NOMO-1 treated with dmso at 0.1 percent for 144 hours (cell line): ENCODE data around the gene BCAS3.

Experiments
- DNase-seq: peaks from one replicate; lab custom pipeline; 2025; ENCODE audit not compliant: unreplicated experiment; lab: John Stamatoyannopoulos, UW

BCAS3 gene

DNA sequence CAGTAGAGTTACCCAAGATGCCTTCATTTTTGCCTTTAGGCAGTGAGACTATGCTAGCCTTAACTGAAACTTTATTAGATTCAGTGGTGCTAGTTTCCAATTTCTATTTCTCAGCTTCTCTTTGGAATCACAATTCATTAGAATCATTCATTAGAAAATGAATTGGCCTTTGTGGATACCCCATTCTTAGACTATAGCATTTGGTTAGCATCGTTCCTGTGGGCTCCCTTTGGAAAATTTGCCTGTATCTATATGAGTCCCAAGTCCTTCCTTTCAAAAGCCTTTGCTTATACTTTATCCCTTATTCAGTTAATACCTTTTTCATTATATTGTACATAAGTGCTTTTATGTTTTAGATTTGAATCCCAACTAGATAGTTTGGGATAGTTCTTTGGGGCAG lies 535.0 kb downstream of the BCAS3 start:
- no peak for DNase-seq

DNA sequence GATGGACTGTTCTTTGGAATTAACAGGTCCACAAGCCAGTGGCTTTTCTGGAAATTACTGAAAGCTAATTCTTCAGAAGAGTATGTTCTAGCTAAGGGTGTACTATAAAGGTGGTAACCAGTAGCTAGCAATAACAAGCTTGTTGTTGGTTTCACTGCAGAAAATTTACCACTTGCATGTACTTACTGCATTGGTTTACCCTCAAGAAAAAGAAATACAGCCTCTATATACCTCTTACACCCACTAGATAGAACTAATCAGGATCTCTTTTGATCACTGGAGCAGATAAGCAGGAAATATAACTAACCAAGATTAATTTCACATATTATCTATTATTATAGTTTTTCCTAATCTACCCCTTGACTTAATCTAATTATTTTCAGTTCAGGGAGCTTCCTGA lies 537.1 kb downstream of the BCAS3 start:
- no peak for DNase-seq

DNA sequence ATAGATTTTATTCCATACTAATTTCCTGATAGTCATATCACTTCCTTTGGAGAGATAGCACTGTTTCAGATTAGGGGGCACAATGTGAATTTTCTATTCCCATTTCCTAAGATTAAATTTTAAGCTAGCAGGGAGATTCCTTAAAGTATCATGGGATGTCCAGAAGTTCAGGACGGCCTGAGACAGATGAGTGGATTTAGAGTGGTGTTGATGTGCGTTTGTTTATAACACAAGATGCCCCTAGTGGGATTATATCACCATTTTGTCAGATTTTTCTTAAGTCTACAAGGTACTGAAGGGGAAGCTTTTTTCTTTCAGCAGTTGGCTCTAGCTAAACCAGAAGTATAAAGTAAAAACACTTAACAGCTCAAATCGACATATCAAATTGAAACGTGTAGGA lies 538.4 kb downstream of the BCAS3 start:
- DNase-seq = no peak

DNA sequence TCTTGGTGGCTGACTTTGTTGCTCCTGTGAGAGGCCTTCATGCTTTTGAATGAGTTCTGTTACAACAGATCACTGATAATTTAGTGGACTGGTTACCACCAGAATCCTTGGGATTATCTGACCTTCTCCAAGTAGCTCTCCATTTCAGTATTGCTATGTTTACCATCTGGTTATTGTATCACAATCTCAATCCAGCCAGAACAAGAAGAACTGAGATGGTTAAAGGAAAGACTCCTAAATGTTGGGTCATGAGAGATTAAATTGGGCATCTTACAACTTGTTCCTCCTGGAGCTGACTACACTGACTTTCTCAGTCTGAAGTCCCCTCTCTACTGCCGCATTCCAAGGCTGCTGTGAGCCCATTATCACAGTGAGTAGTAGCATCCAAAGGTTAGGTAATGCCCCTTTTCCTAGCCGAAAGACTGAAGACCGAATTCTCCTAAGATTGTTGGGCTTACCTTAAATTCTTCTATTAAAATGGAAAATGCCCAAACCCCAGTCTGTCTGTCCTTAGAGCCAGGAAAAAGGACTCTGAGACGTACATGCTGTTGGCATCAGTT lies 540.3 kb downstream of the BCAS3 start:
- no peak for DNase-seq

DNA sequence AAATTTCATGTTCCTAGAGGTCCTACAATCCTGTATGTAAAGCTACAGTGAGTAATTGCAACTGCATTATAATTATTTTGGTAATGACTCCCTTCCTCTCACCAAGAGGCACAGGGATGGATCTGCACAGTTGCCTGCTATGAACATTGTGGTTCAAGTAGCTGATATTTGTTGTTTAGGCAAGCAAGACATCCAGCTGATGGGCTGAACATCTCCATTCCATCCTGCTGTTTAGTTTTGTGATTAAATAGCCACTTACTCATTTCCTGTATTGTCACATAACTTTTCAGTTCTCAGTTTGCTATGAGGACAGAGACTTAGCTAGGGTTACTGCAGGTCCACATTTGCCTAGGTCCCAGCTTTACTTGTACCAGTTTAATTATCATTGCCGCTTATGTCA lies 540.8 kb downstream of the BCAS3 start:
- DNase-seq = peak; percentile 33

DNA sequence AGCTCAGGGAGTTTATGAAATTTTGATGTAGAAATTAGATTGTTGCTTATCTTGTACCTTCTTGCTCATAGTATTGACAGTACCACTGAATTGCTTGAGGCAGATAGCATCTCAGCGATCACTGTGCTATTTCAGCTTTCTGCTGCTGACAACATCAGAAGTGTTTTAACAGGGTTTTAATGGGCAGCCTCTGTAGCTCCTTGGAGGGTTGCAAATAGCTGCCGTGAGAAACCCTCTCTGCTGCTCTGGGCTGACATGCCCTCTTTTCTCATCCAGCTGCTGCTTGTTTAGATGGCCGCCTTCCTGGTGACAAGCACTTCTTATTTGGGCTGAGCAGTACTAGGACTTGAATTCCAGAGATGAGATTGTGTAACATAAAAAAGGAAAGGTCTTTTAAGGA lies 541.8 kb downstream of the BCAS3 start:
- no peak for DNase-seq

DNA sequence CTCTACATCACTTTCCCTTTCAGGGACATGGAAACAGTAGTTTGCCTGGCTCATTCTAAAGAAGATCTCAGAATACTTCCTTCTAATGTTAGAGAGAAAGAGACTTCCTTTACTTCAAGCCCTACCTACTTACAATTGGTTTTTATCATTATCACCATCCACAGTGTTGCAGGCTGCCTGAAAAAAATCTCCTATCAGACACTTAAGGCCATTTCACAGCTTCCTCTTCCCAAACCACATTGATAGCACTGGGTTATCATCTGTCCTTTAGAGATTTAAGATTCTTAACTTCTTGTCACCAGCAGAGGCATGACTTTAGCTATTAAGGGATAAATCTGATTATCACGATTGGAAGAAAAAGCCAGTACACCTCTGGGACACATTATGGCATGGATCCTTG lies 543.5 kb downstream of the BCAS3 start:
- peak; percentile 44 for DNase-seq

DNA sequence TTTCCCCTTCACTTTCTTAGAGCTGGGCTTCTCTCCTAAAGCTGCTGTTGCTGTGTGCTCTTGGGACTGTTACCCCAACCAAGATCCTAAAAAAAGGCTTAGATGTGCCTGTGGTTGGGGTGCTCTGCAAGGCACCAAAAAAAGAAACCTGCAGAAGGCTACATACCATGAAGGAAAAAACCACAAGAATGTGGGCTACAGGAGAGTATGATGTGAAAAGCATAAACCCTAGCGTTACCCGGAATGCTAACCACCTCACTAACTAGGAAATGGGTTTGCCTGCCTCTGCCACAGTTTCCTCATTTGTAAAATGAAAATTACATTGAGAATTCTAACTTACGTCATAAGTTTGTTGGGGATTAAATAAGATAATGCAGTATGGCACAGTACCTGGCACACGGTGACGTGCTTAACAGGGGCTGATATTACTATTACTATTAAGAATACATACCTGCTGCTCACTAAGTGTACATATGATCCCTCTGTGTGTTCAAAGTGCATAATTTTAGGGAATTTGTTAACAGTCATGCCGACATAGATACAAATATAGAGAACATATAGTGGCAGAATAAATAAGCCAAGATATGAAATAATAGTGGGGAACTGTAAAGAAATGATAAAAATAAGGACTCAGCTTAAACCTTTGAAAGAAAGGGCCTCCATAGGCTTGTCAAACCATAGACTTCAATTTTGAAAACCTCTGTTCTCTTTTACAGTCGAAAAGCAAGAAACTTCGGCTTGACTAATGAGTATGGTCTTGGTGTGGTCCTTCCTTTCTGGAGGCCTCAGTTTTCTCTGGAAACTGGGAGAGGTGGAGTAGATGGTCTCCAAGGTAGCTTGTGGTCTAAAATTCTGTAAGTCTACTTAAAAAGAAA lies 544.2 kb downstream of the BCAS3 start:
- no peak for DNase-seq

DNA sequence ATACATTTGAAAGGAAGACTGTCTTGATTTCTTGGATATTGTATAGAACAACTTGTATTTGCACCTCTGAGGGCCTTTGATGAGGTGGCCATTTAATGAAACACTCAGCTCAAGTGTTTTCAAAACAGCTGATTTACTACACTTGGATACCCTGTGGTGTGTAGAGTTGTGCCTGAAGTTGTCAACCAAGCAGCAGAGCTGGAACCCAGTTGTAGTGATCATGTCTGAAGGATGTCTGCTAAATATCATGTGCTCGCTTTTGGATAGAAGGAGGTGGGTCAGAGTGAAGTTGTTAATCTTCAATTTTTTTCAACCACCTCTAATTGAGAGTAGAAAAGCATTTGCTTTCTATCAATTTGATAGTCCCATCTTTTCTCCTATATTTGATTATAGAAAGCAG lies 546.1 kb downstream of the BCAS3 start:
- DNase-seq = no peak

DNA sequence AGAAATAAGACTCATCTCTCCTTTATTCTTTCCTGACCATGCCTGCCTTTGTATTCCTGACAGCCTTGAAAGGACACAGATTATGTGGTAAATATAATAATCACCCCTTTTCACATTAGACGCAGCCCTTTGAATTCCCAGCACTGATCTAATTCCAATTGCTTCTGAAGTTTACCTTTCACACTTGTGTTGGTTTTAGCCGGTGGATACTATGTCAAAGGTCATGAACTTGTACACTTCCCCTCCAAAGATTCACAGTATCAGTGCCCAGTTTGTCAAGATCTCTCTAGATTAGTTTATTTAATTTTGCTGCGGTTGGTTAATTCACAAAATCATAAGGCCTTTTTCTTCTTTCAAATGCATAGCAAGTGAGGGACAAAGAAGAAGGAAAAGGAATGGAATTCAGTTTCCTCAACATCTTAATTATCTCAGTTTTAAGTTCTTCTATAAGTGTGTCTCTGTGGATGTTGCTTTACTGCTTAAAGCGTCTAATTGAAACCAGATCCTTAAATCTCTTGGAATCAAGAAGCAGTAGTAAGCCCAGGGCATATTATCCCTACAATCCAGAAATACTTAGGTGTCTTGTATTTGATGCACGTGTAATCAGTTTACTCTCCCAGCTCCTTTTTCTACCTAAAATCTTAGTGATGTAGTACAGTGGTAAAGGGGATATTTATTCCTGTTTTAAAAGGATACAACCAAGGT lies 547.7 kb downstream of the BCAS3 start:
- no peak for DNase-seq

DNA sequence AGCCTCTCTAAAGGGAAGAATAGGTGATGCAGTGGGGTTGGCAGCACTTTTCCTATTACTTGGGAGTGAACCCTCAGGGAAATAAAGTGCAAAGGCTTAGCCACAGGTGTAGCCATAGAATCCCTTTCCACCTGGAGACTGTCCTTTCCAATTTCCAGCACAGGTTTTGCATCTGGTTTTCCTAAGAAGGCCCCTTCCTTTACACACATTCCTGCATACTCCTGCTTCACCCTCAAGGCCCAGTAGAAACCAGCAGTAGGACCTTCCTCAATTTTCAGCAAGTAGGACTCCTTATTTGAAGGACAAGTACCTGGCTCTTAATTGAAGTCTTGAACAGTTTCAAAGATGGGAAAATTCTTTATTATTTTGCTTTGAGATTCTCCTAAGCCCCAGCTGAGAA lies 550.2 kb downstream of the BCAS3 start:
- no peak for DNase-seq

DNA sequence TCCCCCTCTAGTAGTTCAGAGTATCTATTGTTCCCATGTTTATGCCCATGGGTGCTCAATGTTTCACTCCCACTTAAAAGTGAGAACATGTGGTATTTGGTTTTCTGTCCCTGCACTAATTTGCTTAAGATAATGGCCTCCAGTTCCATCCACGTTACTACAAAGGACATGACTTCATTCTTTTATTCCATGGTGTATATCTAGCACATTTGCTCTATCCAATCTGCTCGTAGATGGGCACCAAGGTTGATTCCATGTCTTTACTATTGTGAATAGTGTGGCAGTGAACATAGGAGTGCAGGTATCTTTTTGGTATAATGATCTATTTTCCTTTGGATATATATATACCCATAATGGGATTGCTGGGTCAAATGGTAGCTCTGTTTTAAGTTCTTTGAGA lies 552.8 kb downstream of the BCAS3 start:
- no peak for DNase-seq

DNA sequence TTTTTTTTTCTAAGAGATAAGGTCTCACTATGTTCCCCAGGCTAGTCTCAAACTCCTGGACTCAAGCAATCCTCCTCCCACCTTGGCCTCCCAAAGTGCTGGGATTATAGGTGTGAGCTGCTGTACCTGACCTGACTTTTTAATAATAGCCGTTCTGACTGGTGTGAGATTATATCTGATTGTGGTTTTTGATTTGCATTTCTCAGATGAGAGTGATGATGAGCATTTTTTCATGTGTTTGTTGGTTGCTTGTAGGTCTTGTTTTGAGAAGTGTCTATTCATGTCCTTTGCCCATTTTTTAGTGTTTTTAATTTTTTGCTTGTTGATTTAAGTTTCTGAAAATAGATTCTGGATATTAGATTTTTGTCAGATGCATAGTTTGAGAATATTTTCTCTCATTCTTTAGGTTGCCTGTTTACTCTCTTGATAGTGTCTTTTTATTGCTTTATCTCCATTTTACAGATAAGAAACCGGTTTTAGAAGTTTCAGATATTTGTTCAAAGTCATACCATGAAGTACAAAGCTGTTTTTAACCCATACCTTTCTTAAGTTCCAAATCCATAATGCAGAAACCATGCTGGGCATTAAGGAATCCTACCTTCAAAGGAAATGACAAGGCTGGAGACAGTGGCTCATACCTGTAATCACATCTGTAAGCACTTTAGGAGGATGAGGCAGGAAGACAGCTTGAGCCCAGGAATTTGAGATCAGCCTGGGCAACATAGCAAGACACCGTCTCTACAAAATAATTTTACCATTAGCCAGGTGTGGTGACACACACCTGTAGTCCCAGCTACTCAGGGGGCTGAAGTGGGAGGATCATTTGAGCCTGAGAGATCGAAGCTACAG lies 553.5 kb downstream of the BCAS3 start:
- DNase-seq = no peak

DNA sequence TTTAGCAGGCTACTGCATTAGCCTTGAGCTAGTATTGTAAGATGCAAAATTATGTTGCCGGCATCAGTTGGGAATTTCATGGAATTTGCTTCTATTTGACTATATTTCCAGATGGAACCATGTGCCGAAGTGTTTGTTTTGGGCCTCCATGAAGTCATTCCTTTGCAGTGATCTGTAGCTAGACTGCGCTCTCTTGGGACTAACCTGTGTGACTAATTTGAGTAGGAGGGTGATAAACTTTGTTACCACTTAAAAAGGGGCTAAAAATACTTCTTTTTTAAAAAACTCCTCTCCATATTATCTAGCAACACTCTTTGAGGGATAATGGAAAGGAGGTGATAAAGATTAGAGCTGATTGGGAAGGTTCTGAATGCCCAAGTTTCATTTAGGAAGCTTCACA lies 555.2 kb downstream of the BCAS3 start:
- DNase-seq = no peak

DNA sequence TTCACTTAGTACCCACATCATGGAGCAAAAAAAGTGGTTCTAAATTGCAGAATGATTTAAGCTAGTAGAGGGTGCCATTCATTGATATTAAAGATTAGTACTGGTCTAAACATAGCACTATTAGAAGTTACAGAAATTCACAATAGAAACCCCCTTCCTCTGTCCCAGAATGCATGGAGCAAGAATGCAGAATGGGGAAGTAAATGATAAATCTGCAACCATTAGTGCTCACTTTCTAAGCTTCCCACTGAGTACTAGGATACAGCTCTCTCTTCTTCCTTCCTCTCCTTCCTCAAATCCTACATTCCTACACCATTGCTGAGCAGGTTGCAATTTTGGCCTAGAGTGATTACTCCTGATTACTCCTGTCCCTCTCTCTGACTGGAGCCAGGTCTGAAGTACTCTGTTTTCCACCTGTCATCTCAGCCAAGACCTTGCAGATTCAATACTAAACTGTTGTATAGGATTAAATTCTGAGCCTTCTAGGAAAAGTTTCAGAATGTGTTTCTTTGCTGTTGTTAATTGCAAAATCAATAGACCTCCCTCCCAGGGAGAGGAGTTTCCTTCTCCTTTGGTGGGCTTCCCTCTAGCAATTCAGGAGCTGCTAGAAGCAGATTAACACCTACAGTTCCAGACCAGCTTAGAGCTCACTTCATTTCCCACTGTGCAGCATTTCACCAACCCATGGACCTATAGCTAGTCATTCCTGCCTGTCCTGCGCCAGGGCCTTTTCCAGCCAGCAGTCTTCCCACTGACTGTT lies 556.5 kb downstream of the BCAS3 start:
- no peak for DNase-seq

DNA sequence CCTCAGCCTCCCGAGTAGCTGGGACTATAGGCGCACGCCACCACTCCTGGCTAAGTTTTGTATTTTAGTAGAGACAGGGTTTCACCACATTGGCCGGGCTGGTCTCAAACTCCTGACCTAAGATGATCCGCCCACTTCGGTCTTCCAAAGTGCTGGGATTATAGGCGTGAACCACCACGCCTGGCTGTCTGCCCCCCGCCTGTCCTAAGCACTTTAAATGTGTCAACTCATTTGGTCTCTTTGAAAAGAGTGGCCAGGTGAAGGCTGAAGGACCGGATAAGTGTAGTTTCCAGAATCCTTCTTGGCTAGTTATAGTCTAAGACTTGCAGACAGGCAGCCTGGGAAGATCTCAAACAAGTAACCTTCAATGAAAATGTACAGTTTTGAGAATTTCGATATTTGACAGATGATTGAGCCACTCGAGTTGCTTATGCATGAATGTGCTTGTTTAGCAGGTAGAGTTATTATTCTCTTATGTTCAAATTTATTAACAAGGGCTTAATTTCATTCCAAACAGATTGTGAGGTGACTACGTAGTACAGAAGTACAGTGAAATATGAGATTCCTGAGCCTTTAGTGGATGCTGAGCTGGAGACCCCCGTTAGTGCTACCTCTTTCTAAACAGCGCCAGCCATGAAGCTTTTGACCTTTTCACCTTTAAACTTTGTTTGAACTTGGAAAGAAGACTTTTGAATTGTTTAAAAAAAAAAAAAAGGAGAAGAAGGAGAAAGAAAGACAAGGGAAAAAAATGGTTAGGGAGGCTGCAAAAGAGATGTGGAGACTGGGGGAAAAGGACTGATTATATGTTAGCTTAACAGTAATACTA lies 557.6 kb downstream of the BCAS3 start:
- no peak for DNase-seq

DNA sequence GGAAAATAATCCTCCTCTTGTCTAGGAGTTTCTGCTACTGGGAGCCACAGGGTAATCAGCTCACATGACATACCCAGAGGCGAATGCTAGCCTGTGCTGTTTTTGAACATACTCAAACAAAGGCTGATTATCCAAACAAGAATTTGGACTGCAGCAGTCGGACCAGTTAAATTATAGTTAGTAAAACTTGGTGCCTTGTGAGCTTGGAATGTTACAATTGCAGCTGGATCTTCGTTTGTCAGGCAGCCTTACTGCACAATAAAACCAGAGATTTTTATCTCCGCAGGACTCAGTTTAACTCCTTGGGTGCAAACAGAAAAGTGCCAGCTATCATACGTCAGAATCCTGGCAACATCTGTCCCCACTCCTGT lies 558.2 kb downstream of the BCAS3 start:
- DNase-seq = no peak

DNA sequence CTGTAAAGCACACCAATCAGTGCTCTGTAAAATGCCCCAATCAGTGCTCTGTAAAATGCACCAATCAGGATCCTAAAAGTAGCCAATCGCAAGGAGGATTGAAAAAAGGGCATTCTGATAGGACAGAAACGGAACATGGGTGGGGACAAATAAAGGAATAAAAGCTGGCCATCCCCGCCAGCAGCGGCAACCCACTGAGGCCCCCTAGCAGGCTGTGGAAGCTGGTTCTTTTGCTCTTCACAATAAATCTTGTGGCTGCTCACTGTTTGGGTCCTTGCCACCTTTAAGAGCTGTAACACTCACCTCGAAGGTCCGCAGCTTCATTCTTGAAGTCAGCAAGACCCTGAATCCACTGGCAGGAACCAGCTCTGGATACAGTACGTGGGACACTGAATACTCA lies 559.6 kb downstream of the BCAS3 start:
- DNase-seq = no peak

DNA sequence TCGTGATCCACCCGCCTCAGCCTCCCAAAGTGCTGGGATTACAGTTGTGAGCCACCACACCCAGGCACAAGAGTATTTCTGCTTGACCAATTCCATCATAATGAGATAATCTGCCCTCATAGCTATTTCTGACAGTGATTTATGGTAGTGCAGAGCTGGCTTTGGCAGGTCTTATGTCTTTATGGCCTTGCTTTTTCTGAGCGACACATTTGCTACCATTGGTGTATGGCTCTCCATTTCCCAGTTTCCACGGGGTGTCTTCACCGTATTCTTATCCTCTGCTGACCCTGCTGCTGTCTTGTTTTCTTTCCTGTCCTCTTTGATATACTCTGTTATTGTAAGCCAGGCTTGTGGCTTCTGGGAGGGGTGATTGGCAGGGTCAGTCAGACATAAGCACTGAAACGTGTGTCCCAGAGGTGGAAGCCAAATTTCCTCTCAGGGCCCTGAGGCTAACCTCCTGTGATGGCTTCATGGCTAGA lies 560.8 kb downstream of the BCAS3 start:
- no peak for DNase-seq

DNA sequence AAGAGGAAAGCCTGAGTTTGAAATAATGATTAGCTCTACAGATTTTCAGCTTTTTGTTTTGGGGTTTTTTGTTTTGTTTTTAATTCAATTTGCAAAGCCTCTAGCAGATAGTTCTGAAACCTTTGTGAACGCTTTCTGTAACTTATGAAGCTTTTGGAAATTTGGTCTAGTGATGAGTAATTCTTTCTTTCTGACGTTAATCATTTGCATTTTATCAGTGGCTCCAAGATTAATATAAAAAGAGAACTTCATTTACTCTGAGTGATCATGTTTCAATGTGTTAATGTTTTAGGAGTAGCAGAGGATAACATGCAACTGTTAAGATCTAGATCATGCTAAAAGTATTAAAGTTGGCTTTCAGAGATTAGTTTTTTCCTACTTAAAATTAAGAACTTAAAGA lies 561.7 kb downstream of the BCAS3 start:
- DNase-seq = no peak
